Measurements from ENCODE around the gene LMBRD2. TPM values are rescaled to one million over a fixed set of nuclear protein-coding genes. Genes with fewer than 3 reads are reported as not detected.

Gene LMBRD2
- total RNA-seq (5.2 and 6.6 TPM in 2 replicates), polyA plus RNA-seq (1.0 and 1.2 TPM in 2 replicates), polyA minus RNA-seq (6.1 and 7.1 TPM in 2 replicates), Bru-seq, nascent RNA (percentile 52 among the genes with signal in this experiment), BruChase-seq, experiment 1, labeled RNA remaining after a 6-hour chase (percentile 70 among the genes with signal in this experiment), BruChase-seq, experiment 2, labeled RNA remaining after a 2-hour chase (percentile 56 among the genes with signal in this experiment)
- polyA plus RNA-seq (2011; cell fraction: cytosol; rRNA removed) = 0.93 and 1.1 TPM in 2 replicates
- 3.7 and 5.7 TPM in 2 replicates for polyA plus RNA-seq (2011; cell fraction: nucleus; rRNA removed)
- 2.2 and 3.5 TPM in 2 replicates for polyA plus RNA-seq (2012)
- polyA minus RNA-seq (2011; cell fraction: cytosol; rRNA and poly(A)+ RNA removed) = 8.4 TPM
- 6.1 and 9.2 TPM in 2 replicates for polyA minus RNA-seq (2011; cell fraction: nucleus; rRNA and poly(A)+ RNA removed)
- long read RNA-seq, full-length matches to known transcripts = 10 of 17 reads
- long read RNA-seq, partial matches to known transcripts = 4 of 17 reads
- long read RNA-seq, other reads (novel, unspliced or antisense) = 3 of 17 reads

- TSS peak; percentile 47 for BruUV-seq (replicated peaks)
- peaks cover 24% of the 10 kb centered on the region for H3K4me1 ChIP-seq (ENCODE audit: control insufficient read depth, extremely low read depth, insufficient read depth, low read length)
- CTCF ChIA-PET = interaction anchor here (1.0 to 4.7 kb wide), 6 partner anchors 27 to 544 kb away, joined by 4 to 30 read pairs (median 11); partner anchors contain the start of gene NADK2
- peaks cover 23% of the 10 kb centered on the region for H3K79me2 ChIP-seq (ENCODE audit: control insufficient read depth, insufficient read depth, low read length)
- no peaks in the 10 kb centered on the region for H4K20me1 ChIP-seq (replicated peaks; ENCODE audit: control insufficient read depth, extremely low read depth, insufficient read depth, low read length)
- POLR2A ChIA-PET = interaction anchor here (1.0 kb wide), 1 partner anchor 90 kb away, joined by 4 read pairs; the partner anchor contains the start of gene NADK2
- H2AFZ ChIP-seq (ENCODE audit: low read depth, low read length) = peak within 1 kb of the TSS; percentile 87
- no peaks in the 10 kb centered on the region for H3K9me1 ChIP-seq (replicated peaks; ENCODE audit: control insufficient read depth, extremely low read depth, insufficient read depth, low read length)
- H3K9me3 ChIP-seq (replicated peaks; ENCODE audit: control insufficient read depth, insufficient read depth, low read length) = no peaks in the 10 kb centered on the region
- no peaks in the 10 kb centered on the region for H3K36me3 ChIP-seq (ENCODE audit: control insufficient read depth in 2 of 2, extremely low read depth in 1 of 2, insufficient read depth in 2 of 2, low read length in 2 of 2)
- peak within 1 kb of the TSS; percentile 79 for H3K9ac ChIP-seq (replicated peaks; ENCODE audit: extremely low read depth, insufficient read depth, low read length)
- H3K27ac ChIP-seq (ENCODE audit: insufficient read depth, low read depth, low read length) = peak within 1 kb of the TSS; percentile 21
- DNase-seq (ENCODE audit: low read depth, low spot score) (peak; percentile 99), FAIRE-seq (peak; percentile 94)
- peak within 1 kb of the TSS; percentile 87 for H3K4me2 ChIP-seq (ENCODE audit: insufficient read depth, low read length)
- TF ChIP-seq POLR2AphosphoS5 (IDR thresholded peaks at IDR 0.05; ENCODE audit: insufficient read depth, low read depth, low read length) = peak; percentile 60
- no peak for TF ChIP-seq MYC (IDR thresholded peaks at IDR 0.05; ENCODE audit: low read depth, low read length)
- peak; percentile 80 for TF ChIP-seq POLR2A (IDR thresholded peaks at IDR 0.05; ENCODE audit: low read depth, low read length)
- H3K4me3 ChIP-seq (replicated peaks in 1 of 3; ENCODE audit: insufficient read depth in 1 of 3, low read depth in 1 of 3, low read length in 3 of 3) = peak within 1 kb of the TSS; percentile 70 to 84 (median 73)
- H3K27me3 ChIP-seq (ENCODE audit: control insufficient read depth in 2 of 2, insufficient read depth in 2 of 2, low read length in 2 of 2) = no peaks in the 10 kb centered on the region
- intact Hi-C loops (cut with micrococcal nuclease) = loop anchor here (1.0 to 5.0 kb wide), 4 partner anchors 25 to 726 kb away; partner anchors contain the start of gene NIPBL
- dilution Hi-C loops (cut with MboI; ENCODE audit: extremely low pct_ligation_motif_present, low sequenced_read_pairs) = no loop called here
These were observed at the start of gene LMBRD2, which contains the start of gene SKP2 for GRCh38 chr5:36151434-36152323. Gene LMBRD2, minus strand, starts transcription at chr5:36151887. Its CDS starts 8,538 bp downstream, at chr5:36143349. Gene SKP2, plus strand, starts transcription at chr5:36152111. Its CDS starts 152 bp downstream, at chr5:36152263.

GRCh38 chr5:36200513-36200912 is 48.8 kb upstream of the LMBRD2 start:
- no peak for TF ChIP-seq EZH2 (IDR thresholded peaks at IDR 0.05; ENCODE audit: borderline replicate concordance, low read depth, low read length, severe bottlenecking)
- TF ChIP-seq MAX (IDR thresholded peaks at IDR 0.05; ENCODE audit: insufficient read depth, insufficient read length) = no peak
- peak; percentile 25 for TF ChIP-seq FOS (IDR thresholded peaks at IDR 0.05; ENCODE audit: borderline replicate concordance, insufficient read depth, low read length)
- TF ChIP-seq JUN (IDR thresholded peaks at IDR 0.05; ENCODE audit: borderline replicate concordance, insufficient read depth, insufficient read length, low read depth) = peak; percentile 62
- TF ChIP-seq MYC (IDR thresholded peaks at IDR 0.05; ENCODE audit: low read depth, low read length) = no peak
- dilution Hi-C loops (cut with MboI; ENCODE audit: extremely low pct_ligation_motif_present, low sequenced_read_pairs) = no loop called here
- peaks cover 0 to 5% of the 10 kb centered on the region in 2 experiments for H3K36me3 ChIP-seq (ENCODE audit: control insufficient read depth in 2 of 2, extremely low read depth in 1 of 2, insufficient read depth in 2 of 2, low read length in 2 of 2)
- intact Hi-C loops (cut with micrococcal nuclease) = no loop called here
- ChIA-PET POLR2A (no interaction called here), CTCF (interaction anchor here (4.0 kb wide), 1 partner anchor 22 kb away, joined by 21 read pairs; no protein-coding TSS in a partner anchor)
- H3K9me3 ChIP-seq (replicated peaks; ENCODE audit: control insufficient read depth, insufficient read depth, low read length) = no peaks in the 10 kb centered on the region
- H3K27ac ChIP-seq (ENCODE audit: insufficient read depth, low read depth, low read length) = no peak overlapping the region
- no peak overlapping the region for H3K4me3 ChIP-seq (replicated peaks in 1 of 3; ENCODE audit: insufficient read depth in 1 of 3, low read depth in 1 of 3, low read length in 3 of 3)
- H3K4me2 ChIP-seq (ENCODE audit: insufficient read depth, low read length) = no peak overlapping the region
- H3K9ac ChIP-seq (replicated peaks; ENCODE audit: extremely low read depth, insufficient read depth, low read length) = no peak overlapping the region
- DNase-seq (ENCODE audit: low read depth, low spot score) = peak; percentile 23
- no TSS peak for BruUV-seq (replicated peaks)
- no peak for FAIRE-seq
- H3K4me1 ChIP-seq (ENCODE audit: control insufficient read depth, extremely low read depth, insufficient read depth, low read length) = peaks cover 12% of the 10 kb centered on the region
- H3K9me1 ChIP-seq (replicated peaks; ENCODE audit: control insufficient read depth, extremely low read depth, insufficient read depth, low read length) = no peaks in the 10 kb centered on the region
- no peaks in the 10 kb centered on the region for H4K20me1 ChIP-seq (replicated peaks; ENCODE audit: control insufficient read depth, extremely low read depth, insufficient read depth, low read length)
- H3K27me3 ChIP-seq (ENCODE audit: control insufficient read depth in 2 of 2, insufficient read depth in 2 of 2, low read length in 2 of 2) = no peaks in the 10 kb centered on the region
- H2AFZ ChIP-seq (ENCODE audit: low read depth, low read length) = no peak overlapping the region
- H3K79me2 ChIP-seq (ENCODE audit: control insufficient read depth, insufficient read depth, low read length) = no peaks in the 10 kb centered on the region

Measured in endothelial cell of umbilical vein (primary cell).